H1 (cell line): ENCODE measurements around the gene CEBPZ. TPM values are rescaled to one million over a fixed set of nuclear protein-coding genes. Genes with fewer than 3 reads are reported as not detected.

ENCODE experiments used
- BACH1 ChIP-seq: IDR thresholded peaks from 2 replicates; pipeline ENCODE4 v1.6.1; 2012; ENCODE audit warnings: low read length, improper control_type of control experiment
- BRCA1 ChIP-seq: IDR thresholded peaks from 2 replicates; pipeline ENCODE4 v1.6.1; 2012; ENCODE audit warnings: low read depth, low read length, improper control_type of control experiment
- CHD2 ChIP-seq: IDR thresholded peaks from 2 replicates; pipeline ENCODE4 v1.6.1; 2012; ENCODE audit warnings: low read length, improper control_type of control experiment
- CREB1 ChIP-seq: IDR thresholded peaks from 2 replicates; pipeline ENCODE4 v1.6.1; 2012; ENCODE audit warnings: inconsistent platforms
- EGR1 ChIP-seq: IDR thresholded peaks from 2 replicates; pipeline ENCODE4 v1.6.1; 2011; ENCODE audit warnings: low read depth, low read length, borderline replicate concordance
- GTF2F1 ChIP-seq: IDR thresholded peaks from 2 replicates; pipeline ENCODE4 v1.6.1; 2012; ENCODE audit warnings: low read depth, low read length, improper control_type of control experiment, borderline replicate concordance
- HDAC2 ChIP-seq, 2 experiments: fragments of 300-600 bp in 1 of 2; sonication (generic) in 1 of 2; IDR thresholded peaks; 2 replicates each; pipeline ENCODE4 v1.6.1; 2011 to 2012; ENCODE audit warnings: low read depth in 2 of 2, low read length in 2 of 2, mild to moderate bottlenecking in 2 of 2, moderate library complexity in 2 of 2, borderline replicate concordance in 1 of 2, inconsistent platforms in 1 of 2
- JUN ChIP-seq: IDR thresholded peaks from 2 replicates; pipeline ENCODE4 v1.6.1; 2011; ENCODE audit warnings: low read depth, mild to moderate bottlenecking, improper control_type of control experiment, low read length
- KDM1A ChIP-seq: fragments of 200-600, 300-600 bp; sonication (generic); IDR thresholded peaks from 2 replicates; pipeline ENCODE4 v1.7.1; 2016; ENCODE audit warnings: mild to moderate bottlenecking, low read length, borderline replicate concordance
- PHF8 ChIP-seq: fragments of 200-600 bp; sonication (generic); conservative IDR thresholded peaks from 2 replicates; pipeline ENCODE4 v1.7.1; 2012; ENCODE audit warnings: low read depth, mild to moderate bottlenecking, inconsistent platforms, low read length, moderate library complexity
- POLR2AphosphoS5 ChIP-seq: IDR thresholded peaks from 2 replicates; pipeline ENCODE4 v1.6.1; 2011; ENCODE audit warnings: low read depth, low read length
- RAD21 ChIP-seq, 2 experiments: IDR thresholded peaks in 1 of 2; conservative IDR thresholded peaks in 1 of 2; 2 replicates each; pipeline ENCODE4 v1.6.1; 2011; ENCODE audit warnings: low read depth in 2 of 2, low read length in 2 of 2, improper control_type of control experiment in 1 of 2, inconsistent platforms in 1 of 2, mild to moderate bottlenecking in 1 of 2, moderate library complexity in 1 of 2
- RBBP5 ChIP-seq: IDR thresholded peaks from 2 replicates; pipeline ENCODE4 v1.7.1; 2012; ENCODE audit warnings: low read depth, mild to moderate bottlenecking, inconsistent platforms, low read length, moderate library complexity, borderline replicate concordance
- RNF2 ChIP-seq: fragments of 200-900, 300-1000 bp; sonication (generic); IDR thresholded peaks from 2 replicates; pipeline ENCODE4 v1.7.1; 2016; ENCODE audit warnings: borderline replicate concordance, low read depth, mild to moderate bottlenecking, antibody characterized with exemption, low read length; ENCODE audit not compliant: poor library complexity, severe bottlenecking; ENCODE audit errors: missing control alignments
- RXRA ChIP-seq: IDR thresholded peaks from 2 replicates; pipeline ENCODE4 v1.6.1; 2011; ENCODE audit warnings: low read depth, mild to moderate bottlenecking, low read length, moderate library complexity; ENCODE audit not compliant: insufficient read depth
- SIN3A ChIP-seq, 2 experiments: IDR thresholded peaks in 1 of 2; conservative IDR thresholded peaks in 1 of 2; 2 replicates each; pipeline ENCODE4 v1.6.1; 2011 to 2012; ENCODE audit warnings: low read length in 2 of 2, improper control_type of control experiment in 1 of 2, low read depth in 1 of 2, mild to moderate bottlenecking in 1 of 2
- SIRT6 ChIP-seq: IDR thresholded peaks from one replicate; pipeline ENCODE4 v1.7.1; 2012; ENCODE audit warnings: low read length, inconsistent platforms
- SIX5 ChIP-seq: IDR thresholded peaks from 2 replicates; pipeline ENCODE4 v1.6.1; 2011; ENCODE audit warnings: mild to moderate bottlenecking, low read depth, low read length
- SUZ12 ChIP-seq: fragments of 200-600 bp; sonication (generic); IDR thresholded peaks from 2 replicates; pipeline ENCODE4 v1.6.1; 2012; ENCODE audit warnings: mild to moderate bottlenecking, inconsistent platforms, low read length, moderate library complexity, mixed read lengths
- TBP ChIP-seq: IDR thresholded peaks from 2 replicates; pipeline ENCODE4 v1.6.1; 2011; ENCODE audit warnings: low read depth, low read length, improper control_type of control experiment
- TCF12 ChIP-seq: IDR thresholded peaks from 2 replicates; pipeline ENCODE4 v1.6.1; 2011; ENCODE audit warnings: low read depth, mild to moderate bottlenecking, low read length
- TEAD4 ChIP-seq: IDR thresholded peaks from 2 replicates; pipeline ENCODE4 v1.6.1; 2012; ENCODE audit warnings: low read depth, low read length, inconsistent platforms, mixed read lengths
- YY1 ChIP-seq: IDR thresholded peaks from 2 replicates; pipeline ENCODE4 v1.6.1; 2011; ENCODE audit warnings: low read depth, mild to moderate bottlenecking, low read length
- ZNF274 ChIP-seq: IDR thresholded peaks from 2 replicates; pipeline ENCODE4 v1.7.0; 2012; ENCODE audit warnings: low read length, borderline replicate concordance; ENCODE audit errors: extremely low read depth
- polyA plus RNA-seq, 7 experiments: library from polyadenylated mRNA; depleted of rRNA in 3 of 7; stranded (reverse) in 5 of 7; unstranded in 2 of 7; fragments of >200 nt in 5 of 7; fragments of 200-250 nt in 2 of 7; gene quantifications; 1 replicate in 5 of 7; 2 replicates in 1 of 7; 4 replicates in 1 of 7; pipeline versions ENCODE4 v1.2.1 to v1.2.3, GENCODE V29; 2011 to 2013; ENCODE audit warnings: missing spikeins in 2 of 7, mixed read lengths in 2 of 7
- total RNA-seq: library from RNA; stranded (reverse); fragmentation: NEBNext Ultra II Directional; extraction: Animal tissue kit (Norgen Biotek cat#: 25700); gene quantifications from 2 replicates; pipeline ENCODE4 v1.2.1, GENCODE V29; 2021

CEBPZ gene
- total and polyA plus RNA-seq, 2 of the 8 experiments (the other 6 are each of a cell fraction or from before 2014, with no cell fraction given): 19.1 to 201 TPM

- TF ChIP-seq TBP (peak; percentile 75), KDM1A (no peak), HDAC2 (IDR thresholded peaks at IDR 0.05; ENCODE audit: borderline replicate concordance in 1 of 2, low read depth in 2 of 2, low read length in 2 of 2) (peak; percentile 18 to 74; a peak in 2 of 4 replicates), RXRA (no peak), TCF12 (no peak), EGR1 (no peak), TEAD4 (no peak), CREB1 (peak; percentile 77), BACH1 (no peak; the same call in 1 of the 2 replicates), POLR2AphosphoS5 (peak; percentile 66), RNF2 (no peak), SUZ12 (no peak), YY1 (peak; percentile 90), SIN3A (conservative IDR thresholded peaks at IDR 0.05 in 1 of 2, IDR thresholded peaks at IDR 0.05 in 1 of 2; ENCODE audit: low read depth in 1 of 2, low read length in 2 of 2) (peak in 1 of 2 experiments; percentile 89; a peak in 2 of 4 replicates), RAD21 (IDR thresholded peaks at IDR 0.05 in 1 of 2, conservative IDR thresholded peaks at IDR 0.05 in 1 of 2; ENCODE audit: low read depth in 2 of 2, low read length in 2 of 2) (no peak), SIX5 (no peak), RBBP5 (peak; percentile 91), SIRT6 (no peak), JUN (no peak), BRCA1 (no peak), ZNF274 (no peak), GTF2F1 (no peak), CHD2 (no peak), PHF8 (peak; percentile 68)
Observed at GRCh38 chr2:37231241-37232130, at the start of gene CEBPZ, which contains the start of gene NDUFAF7 (continued).
